ENCODE data around the gene LILRB3.
"Not testable (repeated sequence)": the region's sequence is repeated elsewhere in the genome, so short reads cannot be mapped to it uniquely, and the experiment has no call there.

LILRB3 gene

DNA sequence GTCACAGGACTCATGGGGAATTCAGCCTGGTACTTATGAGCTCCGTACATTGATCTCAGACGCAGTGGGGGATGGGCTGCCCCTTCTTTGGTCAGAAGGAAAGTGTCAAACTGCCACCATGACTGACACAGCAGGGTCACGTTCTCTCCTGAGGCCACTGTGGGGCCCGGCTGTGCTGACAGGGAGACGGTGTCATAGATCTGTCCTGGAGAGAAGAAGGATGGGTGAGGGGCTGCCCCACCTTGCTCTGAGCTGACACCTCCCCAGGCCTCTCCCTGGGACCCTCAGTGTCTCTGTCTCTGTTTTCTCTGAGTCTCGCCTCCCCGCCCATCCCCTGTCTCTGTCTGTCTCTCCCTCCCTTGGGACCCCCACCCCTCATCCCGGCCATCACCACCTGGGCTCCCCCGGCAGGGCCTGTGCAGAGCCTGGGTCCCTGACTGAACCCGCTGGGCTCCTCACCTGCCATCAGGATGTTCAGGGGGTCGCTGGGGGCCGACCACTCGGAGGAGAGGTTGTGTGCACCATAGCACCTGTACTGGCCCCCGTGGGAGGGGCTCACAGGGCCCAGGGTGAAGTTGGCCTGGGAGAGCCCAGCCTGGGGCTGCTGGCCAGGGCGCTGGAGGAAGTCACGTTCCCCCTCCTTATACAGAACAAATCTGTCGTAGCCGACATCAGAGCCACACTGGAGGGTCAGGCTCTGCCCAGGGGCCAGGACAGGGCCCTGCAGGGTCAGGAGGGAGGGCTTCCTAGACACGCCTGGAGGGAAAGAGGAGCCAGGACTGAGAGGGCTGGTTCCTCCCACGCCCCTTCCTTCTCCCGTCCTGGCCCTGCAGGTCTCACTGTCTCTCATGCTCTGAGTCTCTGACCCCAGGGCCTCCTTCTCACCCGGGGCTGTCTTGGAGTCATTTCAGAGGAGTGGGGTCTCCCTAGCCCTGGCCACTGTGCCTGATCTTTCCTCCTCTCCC lies 17.8 kb upstream of the LILRB3 start:
- not testable (repeated sequence) for H3F3A ChIP-seq (ENCODE audit: insufficient read depth, low read length); H3K4me1 ChIP-seq (ENCODE audit: insufficient read depth, low read length, severe bottlenecking); H3K9ac ChIP-seq (ENCODE audit: low read length); H3K27ac ChIP-seq (ENCODE audit: low read depth, low read length, poor library complexity, severe bottlenecking); H4K20me1 ChIP-seq (ENCODE audit: insufficient read depth, low read length); H3K27me3 ChIP-seq (ENCODE audit: insufficient read depth, low read length); H3K4me3 ChIP-seq (ENCODE audit: low read depth, low read length, poor library complexity, severe bottlenecking); H3K36me3 ChIP-seq (ENCODE audit: insufficient read depth, low read length); H2AFZ ChIP-seq (ENCODE audit: low read length); H3K79me2 ChIP-seq (ENCODE audit: insufficient read depth, low read length); H3K9me3 ChIP-seq (ENCODE audit: low read length); H3K4me2 ChIP-seq (ENCODE audit: low read length); H3K9me2 ChIP-seq (ENCODE audit: low read depth, low read length)

DNA sequence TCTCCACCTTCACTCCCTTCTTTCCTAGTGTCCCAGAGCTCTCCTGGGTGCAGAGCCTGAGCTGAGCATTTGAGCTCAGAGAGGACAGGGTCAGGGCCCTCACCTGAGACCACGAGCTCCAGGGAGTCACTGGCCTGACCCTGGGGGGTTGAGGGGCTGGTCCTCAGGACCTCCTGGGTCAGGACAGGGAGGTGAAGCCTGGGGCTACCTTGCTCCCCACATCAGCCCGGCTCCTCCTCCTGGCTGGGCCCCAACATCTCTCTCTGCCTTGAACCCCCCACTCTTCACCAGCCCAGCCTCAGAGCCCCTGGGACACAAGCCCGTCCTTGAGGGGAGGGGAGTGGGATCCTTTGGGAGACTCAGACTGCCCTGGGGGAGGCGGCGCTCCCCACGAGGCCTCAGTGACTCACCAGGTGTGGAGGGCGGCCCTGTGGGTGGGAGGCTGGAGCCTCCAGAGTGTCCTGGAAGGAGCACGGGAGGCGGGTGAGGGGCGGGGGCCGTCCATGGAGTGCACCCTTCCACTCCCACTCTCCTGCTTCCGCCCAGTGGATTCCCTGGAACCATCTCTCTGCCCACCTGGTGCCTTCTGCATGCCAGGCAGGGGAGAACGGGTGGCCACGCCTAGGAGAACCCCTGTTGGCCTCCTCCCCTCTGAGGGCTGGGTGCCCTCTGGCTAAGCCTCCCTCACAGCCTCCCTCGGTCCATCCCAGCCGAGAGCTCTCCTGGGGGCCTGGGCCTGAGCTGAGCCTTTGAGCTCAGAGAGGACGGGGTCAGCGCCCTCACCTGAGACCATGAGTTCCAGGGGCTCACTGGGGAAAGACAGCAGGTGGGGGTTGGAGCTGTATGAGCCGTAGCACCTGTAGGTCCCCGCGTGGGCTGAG lies 16.9 kb upstream of the LILRB3 start:
- not testable (repeated sequence) for H4K20me1 ChIP-seq (ENCODE audit: insufficient read depth, low read length); H2AFZ ChIP-seq (ENCODE audit: low read length); H3K9me2 ChIP-seq (ENCODE audit: low read depth, low read length); H3K9ac ChIP-seq (ENCODE audit: low read length); H3K27ac ChIP-seq (ENCODE audit: low read depth, low read length, poor library complexity, severe bottlenecking); H3K4me2 ChIP-seq (ENCODE audit: low read length); H3K27me3 ChIP-seq (ENCODE audit: insufficient read depth, low read length); H3F3A ChIP-seq (ENCODE audit: insufficient read depth, low read length); H3K4me1 ChIP-seq (ENCODE audit: insufficient read depth, low read length, severe bottlenecking); H3K79me2 ChIP-seq (ENCODE audit: insufficient read depth, low read length); H3K4me3 ChIP-seq (ENCODE audit: low read depth, low read length, poor library complexity, severe bottlenecking); H3K9me3 ChIP-seq (ENCODE audit: low read length); H3K36me3 ChIP-seq (ENCODE audit: insufficient read depth, low read length)

DNA sequence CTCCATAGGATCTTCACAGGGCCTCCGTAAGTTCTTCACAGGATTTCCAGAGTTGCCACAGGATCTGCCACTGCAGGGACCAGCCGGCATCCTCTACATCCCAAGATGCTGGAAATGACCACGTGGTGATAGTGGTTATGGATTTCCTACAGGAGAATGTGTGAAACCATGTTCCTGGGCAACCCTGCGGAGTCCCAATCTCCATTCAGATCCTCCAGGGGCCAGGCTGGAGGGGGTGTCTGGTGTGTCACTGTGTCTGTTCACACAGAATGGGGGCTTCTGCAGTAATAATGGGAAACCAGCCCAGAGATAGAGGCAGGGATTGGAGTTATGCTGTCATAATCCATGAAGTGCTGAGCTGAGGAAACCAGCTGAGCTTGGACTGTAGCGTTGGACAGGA lies 11.1 kb upstream of the LILRB3 start:
- no peaks in the 10 kb centered on the region for H4K20me1 ChIP-seq (ENCODE audit: insufficient read depth, low read length)
- no peaks in the 10 kb centered on the region for H3K27me3 ChIP-seq (ENCODE audit: insufficient read depth, low read length)

More for the DNA sequence above, 11.1 kb upstream of the LILRB3 start:
- H3K4me1 ChIP-seq (ENCODE audit: insufficient read depth, low read length, severe bottlenecking): no peaks in the 10 kb centered on the region
- no peak overlapping the region for H2AFZ ChIP-seq (ENCODE audit: low read length)
- H3K4me2 ChIP-seq (ENCODE audit: low read length): no peak overlapping the region
- no peaks in the 10 kb centered on the region for H3K9me3 ChIP-seq (ENCODE audit: low read length)
- H3K9ac ChIP-seq (ENCODE audit: low read length): no peak overlapping the region
- no peaks in the 10 kb centered on the region for H3K9me2 ChIP-seq (ENCODE audit: low read depth, low read length)
- no peaks in the 10 kb centered on the region for H3K79me2 ChIP-seq (ENCODE audit: insufficient read depth, low read length)
- no peaks in the 10 kb centered on the region for H3F3A ChIP-seq (ENCODE audit: insufficient read depth, low read length)
- TF ChIP-seq, protein P1, sequence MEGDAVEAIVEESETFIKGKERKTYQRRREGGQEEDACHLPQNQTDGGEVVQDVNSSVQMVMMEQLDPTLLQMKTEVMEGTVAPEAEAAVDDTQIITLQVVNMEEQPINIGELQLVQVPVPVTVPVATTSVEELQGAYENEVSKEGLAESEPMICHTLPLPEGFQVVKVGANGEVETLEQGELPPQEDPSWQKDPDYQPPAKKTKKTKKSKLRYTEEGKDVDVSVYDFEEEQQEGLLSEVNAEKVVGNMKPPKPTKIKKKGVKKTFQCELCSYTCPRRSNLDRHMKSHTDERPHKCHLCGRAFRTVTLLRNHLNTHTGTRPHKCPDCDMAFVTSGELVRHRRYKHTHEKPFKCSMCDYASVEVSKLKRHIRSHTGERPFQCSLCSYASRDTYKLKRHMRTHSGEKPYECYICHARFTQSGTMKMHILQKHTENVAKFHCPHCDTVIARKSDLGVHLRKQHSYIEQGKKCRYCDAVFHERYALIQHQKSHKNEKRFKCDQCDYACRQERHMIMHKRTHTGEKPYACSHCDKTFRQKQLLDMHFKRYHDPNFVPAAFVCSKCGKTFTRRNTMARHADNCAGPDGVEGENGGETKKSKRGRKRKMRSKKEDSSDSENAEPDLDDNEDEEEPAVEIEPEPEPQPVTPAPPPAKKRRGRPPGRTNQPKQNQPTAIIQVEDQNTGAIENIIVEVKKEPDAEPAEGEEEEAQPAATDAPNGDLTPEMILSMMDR (IDR thresholded peaks at IDR 0.05; ENCODE audit: low read length): no peak
- TF ChIP-seq EZH2 (IDR thresholded peaks at IDR 0.05; ENCODE audit: borderline replicate concordance, low read length): no peak
- H3K4me3 ChIP-seq (ENCODE audit: low read depth, low read length, poor library complexity, severe bottlenecking): no peak overlapping the region
- H3K36me3 ChIP-seq (ENCODE audit: insufficient read depth, low read length): no peaks in the 10 kb centered on the region
- no peak overlapping the region for H3K27ac ChIP-seq (ENCODE audit: low read depth, low read length, poor library complexity, severe bottlenecking)
